Measurements from ENCODE around the gene VMP1.

GRCh38 chr17:59884861-59885260, 177.4 kb downstream of the VMP1 start:
- TF ChIP-seq ZNF350 (tag by site-specific recombination; IDR thresholded peaks at IDR 0.05) (no peak), KLF1 (tag by site-specific recombination; IDR thresholded peaks at IDR 0.05) (no peak), PRDM1 (tag by site-specific recombination; IDR thresholded peaks at IDR 0.05) (no peak), ZNF76 (tag by site-specific recombination; IDR thresholded peaks at IDR 0.05; ENCODE audit: borderline replicate concordance, low read depth) (no peak), ZNF558 (tag by site-specific recombination; IDR thresholded peaks at IDR 0.05) (no peak)
